HEK293T (cell line): Measurements from ENCODE around the gene PDGFA.

Experiments
- ARNT ChIP-seq: fragments of 450-650 bp; IDR thresholded peaks from 2 replicates; pipeline ENCODE4 v1.6.1; 2017; ENCODE audit warnings: mild to moderate bottlenecking
- FOXK2 ChIP-seq: fragments of 450-650 bp; IDR thresholded peaks from 2 replicates; pipeline ENCODE4 v1.6.1; 2016; ENCODE audit warnings: mild to moderate bottlenecking
- FOXM1 ChIP-seq: fragments of 450-650 bp; IDR thresholded peaks from 2 replicates; pipeline ENCODE4 v1.6.1; 2017; ENCODE audit warnings: mild to moderate bottlenecking, borderline replicate concordance
- HDGF ChIP-seq: fragments of 450-650 bp; IDR thresholded peaks from 2 replicates; pipeline ENCODE4 v1.6.1; 2017; ENCODE audit warnings: antibody characterized with exemption, borderline replicate concordance
- SP1 ChIP-seq: fragments of 450-650 bp; IDR thresholded peaks from 2 replicates; pipeline ENCODE4 v1.6.1; 2017
- SUZ12 ChIP-seq: fragments of 450-650 bp; IDR thresholded peaks from 2 replicates; pipeline ENCODE4 v1.6.1; 2016; ENCODE audit warnings: mild to moderate bottlenecking
- TARDBP ChIP-seq: fragments of 450-650 bp; IDR thresholded peaks from 2 replicates; pipeline ENCODE4 v1.6.1; 2016
- ZNF384 ChIP-seq: fragments of 450-650 bp; IDR thresholded peaks from 2 replicates; pipeline ENCODE4 v1.6.1; 2016

DNA sequence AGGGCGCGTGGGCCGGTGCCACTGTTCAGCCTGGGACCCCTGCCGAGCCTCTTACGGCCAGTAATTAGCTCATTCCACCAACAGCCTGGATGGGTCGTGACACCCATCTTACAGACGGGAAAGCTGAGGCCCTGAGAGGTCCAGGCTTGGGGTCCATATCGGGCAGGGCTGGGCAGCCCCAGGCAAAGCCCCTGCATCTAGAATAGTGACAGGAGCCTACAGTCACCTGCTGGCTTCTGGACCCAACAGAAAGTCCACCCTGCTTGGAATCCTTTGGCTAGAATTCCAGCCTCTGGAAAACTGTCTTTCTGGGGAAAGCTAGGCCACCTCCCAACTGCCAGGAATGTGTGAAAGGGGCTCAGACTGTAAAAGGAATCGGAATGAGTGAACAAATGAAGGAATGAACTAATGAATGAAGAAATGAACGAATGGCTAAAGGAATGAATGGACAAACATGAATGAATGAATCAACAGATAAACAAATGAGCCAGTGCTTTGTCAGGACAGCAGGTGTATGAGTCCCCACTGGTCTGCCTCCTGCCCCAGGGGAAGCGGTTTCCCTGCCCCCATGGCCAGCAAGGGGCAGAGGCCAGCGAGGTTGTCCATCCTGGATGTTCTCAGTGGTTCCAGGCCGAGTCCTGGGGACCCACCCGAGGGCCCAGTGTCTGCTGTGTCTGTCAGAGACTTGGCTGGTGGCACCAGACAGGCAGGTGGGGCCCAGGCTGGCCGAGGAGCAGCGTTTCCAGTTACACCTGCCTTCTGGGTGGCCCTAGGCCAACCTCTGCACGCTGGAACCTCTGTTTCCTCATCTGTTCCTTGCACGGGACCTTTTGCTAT is 24.1 kb upstream of the PDGFA start:
- TF ChIP-seq ZNF384 (no peak), TARDBP (no peak), HDGF (no peak), ARNT (no peak), SUZ12 (no peak), FOXM1 (no peak), SP1 (no peak), FOXK2 (no peak)
